Measurements from ENCODE around the gene PAPPA.

The PAPPA gene

DNA sequence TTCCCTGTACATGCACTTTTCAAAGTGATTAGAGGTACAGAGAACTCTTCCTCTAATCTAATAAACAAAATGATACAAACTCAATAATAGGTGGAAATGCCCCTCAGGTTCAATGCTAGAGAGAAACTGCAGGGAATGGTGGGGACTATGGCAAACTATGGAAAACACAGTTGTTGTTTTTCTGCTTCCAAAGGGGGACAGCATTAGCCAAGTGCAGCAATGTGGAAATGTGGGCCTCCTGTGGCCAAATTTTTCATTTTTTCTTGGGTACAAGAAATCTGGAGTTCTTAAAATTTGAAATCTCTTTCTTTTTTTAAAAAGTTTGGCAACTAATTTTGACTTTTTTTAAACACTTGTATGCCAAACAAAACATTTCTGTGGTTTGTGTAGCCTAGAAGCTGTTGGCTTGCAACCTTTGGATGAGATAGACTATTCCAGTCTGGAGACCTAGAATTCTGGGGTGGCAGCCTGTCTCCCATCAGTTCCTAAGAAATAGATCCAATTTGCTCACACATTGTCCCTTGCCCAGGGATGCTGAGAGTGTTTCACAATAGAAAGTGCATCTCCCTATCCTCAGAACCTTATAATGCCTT lies 218.6 kb downstream of the PAPPA start:
- no peak overlapping the region for H3K4me3 ChIP-seq (ENCODE audit: control insufficient read depth, low read depth, low read length)
- TF ChIP-seq, protein P1, sequence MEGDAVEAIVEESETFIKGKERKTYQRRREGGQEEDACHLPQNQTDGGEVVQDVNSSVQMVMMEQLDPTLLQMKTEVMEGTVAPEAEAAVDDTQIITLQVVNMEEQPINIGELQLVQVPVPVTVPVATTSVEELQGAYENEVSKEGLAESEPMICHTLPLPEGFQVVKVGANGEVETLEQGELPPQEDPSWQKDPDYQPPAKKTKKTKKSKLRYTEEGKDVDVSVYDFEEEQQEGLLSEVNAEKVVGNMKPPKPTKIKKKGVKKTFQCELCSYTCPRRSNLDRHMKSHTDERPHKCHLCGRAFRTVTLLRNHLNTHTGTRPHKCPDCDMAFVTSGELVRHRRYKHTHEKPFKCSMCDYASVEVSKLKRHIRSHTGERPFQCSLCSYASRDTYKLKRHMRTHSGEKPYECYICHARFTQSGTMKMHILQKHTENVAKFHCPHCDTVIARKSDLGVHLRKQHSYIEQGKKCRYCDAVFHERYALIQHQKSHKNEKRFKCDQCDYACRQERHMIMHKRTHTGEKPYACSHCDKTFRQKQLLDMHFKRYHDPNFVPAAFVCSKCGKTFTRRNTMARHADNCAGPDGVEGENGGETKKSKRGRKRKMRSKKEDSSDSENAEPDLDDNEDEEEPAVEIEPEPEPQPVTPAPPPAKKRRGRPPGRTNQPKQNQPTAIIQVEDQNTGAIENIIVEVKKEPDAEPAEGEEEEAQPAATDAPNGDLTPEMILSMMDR (conservative IDR thresholded peaks at IDR 0.05; ENCODE audit: control insufficient read depth, insufficient read depth, low read depth, low read length): no peak
- DNase-seq (ENCODE audit: low read depth): no peak

DNA sequence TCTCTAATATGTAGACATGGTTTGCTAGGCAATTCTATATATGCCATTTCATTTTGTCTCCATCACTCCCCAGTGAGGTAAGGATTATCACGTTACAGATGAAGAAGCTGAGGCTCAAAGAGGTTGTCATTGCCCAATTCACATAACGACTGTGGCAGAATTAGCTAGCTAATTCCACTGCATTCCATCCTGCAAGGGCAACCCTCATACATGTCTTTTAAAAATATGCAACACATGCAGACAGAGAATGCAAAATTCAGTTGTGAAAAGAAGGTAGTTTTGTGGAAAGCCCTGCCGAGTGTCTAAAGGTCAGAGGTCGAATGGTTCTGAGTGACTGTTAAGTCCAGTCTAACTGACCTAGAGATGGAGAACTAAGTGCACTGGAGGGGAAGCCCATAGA lies 219.2 kb downstream of the PAPPA start:
- TF ChIP-seq, protein P1 (conservative IDR thresholded peaks at IDR 0.05; ENCODE audit: control insufficient read depth, insufficient read depth, low read depth, low read length): no peak

DNA sequence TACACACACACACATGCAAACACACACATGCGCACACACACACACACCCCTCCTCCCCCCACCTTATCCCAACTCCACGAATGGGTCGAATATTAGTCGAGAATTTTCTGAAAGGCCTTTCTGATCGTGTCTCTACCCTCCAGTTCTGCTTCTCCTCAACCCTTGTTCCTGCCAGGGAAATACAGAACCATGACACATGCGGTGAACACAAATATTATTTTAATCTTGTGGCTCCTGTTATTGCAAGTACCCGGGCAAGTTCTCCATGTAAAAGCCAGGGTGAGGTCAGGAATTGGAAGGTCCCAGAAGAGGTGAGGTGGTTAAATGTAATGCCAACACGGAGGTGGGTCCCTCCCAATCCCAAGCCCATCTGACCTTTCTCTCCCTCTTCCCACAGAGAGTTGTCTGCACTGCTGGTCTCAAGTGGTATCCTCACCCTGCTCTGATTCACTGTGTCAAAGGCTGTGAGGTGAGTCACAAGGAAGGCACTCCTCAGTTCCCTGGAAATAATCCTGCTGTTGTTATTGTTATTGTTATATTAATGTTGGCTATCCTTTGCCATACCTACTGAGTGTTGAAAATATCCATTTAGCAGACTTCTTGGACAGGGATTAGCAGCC lies 223.7 kb downstream of the PAPPA start:
- DNase-seq (ENCODE audit: low read depth): peak; percentile 88
- TF ChIP-seq, protein P1 (conservative IDR thresholded peaks at IDR 0.05; ENCODE audit: control insufficient read depth, insufficient read depth, low read depth, low read length): no peak
- H3K4me3 ChIP-seq (ENCODE audit: control insufficient read depth, low read depth, low read length): no peak overlapping the region

More for the DNA sequence above, 219.2 kb downstream of the PAPPA start:
- DNase-seq (ENCODE audit: low read depth): no peak
- no peak overlapping the region for H3K4me3 ChIP-seq (ENCODE audit: control insufficient read depth, low read depth, low read length)

DNA sequence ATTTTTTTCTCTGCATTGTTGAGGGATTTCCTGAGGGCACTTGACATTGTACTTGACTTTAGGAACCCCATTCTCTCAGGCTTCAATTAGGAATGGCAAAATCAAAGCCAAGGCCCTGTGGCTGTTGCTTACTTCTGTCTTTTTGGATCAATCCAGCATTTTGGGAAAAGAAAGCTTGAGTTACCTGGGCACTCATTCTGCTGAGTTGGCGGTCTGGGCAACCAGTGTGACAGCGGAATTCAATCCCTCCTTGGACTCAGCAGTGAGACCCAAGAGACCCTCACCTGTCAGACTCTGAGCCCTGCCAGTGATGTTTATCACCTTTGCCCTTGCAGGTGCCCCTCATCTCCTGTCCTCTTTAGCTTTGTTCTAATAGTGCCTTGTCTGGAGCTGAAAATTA lies 225.3 kb downstream of the PAPPA start:
- TF ChIP-seq, protein P1 (conservative IDR thresholded peaks at IDR 0.05; ENCODE audit: control insufficient read depth, insufficient read depth, low read depth, low read length): no peak
- no peak overlapping the region for H3K4me3 ChIP-seq (ENCODE audit: control insufficient read depth, low read depth, low read length)
- no peak for DNase-seq (ENCODE audit: low read depth)

DNA sequence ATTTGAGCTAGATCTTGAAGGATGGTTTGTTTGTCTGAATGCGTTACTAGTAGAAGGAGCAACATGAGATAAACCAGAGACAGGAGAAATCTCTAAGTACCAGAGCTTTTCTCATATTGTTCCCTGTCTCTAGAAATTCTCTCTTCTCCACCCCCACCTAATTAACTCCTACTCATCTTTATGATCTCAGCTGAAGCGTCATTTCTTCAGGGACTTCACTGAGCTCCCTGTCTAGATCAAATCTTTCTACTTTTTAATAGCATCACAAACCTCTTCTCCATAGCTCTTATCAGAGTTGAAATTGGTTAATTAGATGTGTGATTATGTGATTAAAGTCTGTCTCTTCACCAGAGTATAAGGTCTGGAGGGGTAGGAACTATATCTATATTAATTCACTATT lies 226.2 kb downstream of the PAPPA start:
- no peak overlapping the region for H3K4me3 ChIP-seq (ENCODE audit: control insufficient read depth, low read depth, low read length)
- TF ChIP-seq, protein P1 (conservative IDR thresholded peaks at IDR 0.05; ENCODE audit: control insufficient read depth, insufficient read depth, low read depth, low read length): no peak
- no peak for DNase-seq (ENCODE audit: low read depth)

DNA sequence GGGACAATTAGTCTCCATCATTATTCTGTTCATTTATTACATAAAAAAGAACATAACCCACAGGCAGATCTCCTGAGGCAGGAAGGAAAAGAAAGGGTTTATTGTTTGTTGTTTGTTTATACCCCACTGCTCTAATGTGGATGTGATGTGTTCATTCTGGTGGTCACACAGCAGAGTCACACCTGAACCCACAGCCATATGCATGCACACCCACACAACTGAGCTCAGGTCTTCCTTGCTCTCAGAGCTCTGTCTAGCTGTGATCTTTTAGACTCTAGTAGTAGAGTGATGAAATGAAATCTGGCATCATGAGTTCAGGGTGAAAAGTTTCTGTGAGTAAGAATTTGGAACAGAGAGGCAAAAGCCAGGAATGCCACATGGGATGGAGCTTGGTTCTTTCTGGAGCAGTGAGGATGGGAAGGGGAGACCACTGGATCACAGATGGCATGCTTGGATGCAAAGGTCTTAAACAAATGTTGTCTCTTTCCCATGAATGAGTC lies 227.0 kb downstream of the PAPPA start:
- H3K4me3 ChIP-seq (ENCODE audit: control insufficient read depth, low read depth, low read length): no peak overlapping the region
- TF ChIP-seq, protein P1 (conservative IDR thresholded peaks at IDR 0.05; ENCODE audit: control insufficient read depth, insufficient read depth, low read depth, low read length): no peak
- DNase-seq (ENCODE audit: low read depth): peak; percentile 35

All from fibroblast of mammary gland (primary cell).